NT2/D1 (cell line): ENCODE measurements around the gene ARHGAP8.

Source experiments
- SUZ12 ChIP-seq: IDR thresholded peaks from 2 replicates; pipeline ENCODE4 v1.6.1; 2011; ENCODE audit not compliant: insufficient read length, insufficient read depth; ENCODE audit errors: extremely low read depth
- ZNF274 ChIP-seq: IDR thresholded peaks from 2 replicates; pipeline ENCODE4 v1.6.1; 2011; ENCODE audit warnings: mild to moderate bottlenecking, low read depth, low read length

- TF ChIP-seq SUZ12 (no peak), ZNF274 (no peak)
Observed at GRCh38 chr22:44865193-44866057, 113.0 kb downstream of the ARHGAP8 start.
